Natural killer cell treated with Interleukin-12 subunit alpha and Interleukin-12 subunit beta and Interleukin-15 and Interleukin-18, amount 100 ng/mL, for 72 hours (primary cell): Measurements from ENCODE around the gene KRT2. TPM values are rescaled to one million over a fixed set of nuclear protein-coding genes. Genes with fewer than 3 reads are reported as not detected.
A peak's percentile ranks its signal among the peaks of the same experiment; 100 is the strongest.

Experiments
- ATAC-seq, 2 donors: fragments of 150-1000 bp; cut with Tn5 transposase in 1 of 2; sonication (Bioruptor Pico), chemical (Tn5 transposase) in 1 of 2; 2 replicates each; pipeline ENCODE4 v1.10.0; 2021
- DNase-seq: peaks from one replicate; pipeline ENCODE4 v3.0.0; 2022; ENCODE audit warnings: low spot score
- H3K27ac Mint-ChIP-seq, 2 donors: 1 replicate in 1 of 2; 2 replicates in 1 of 2; pipeline ENCODE4 v1.8.0; 2022; ENCODE audit warnings: mixed read lengths in 2 of 2, mild to moderate bottlenecking in 1 of 2, moderate library complexity in 1 of 2
- H3K27me3 Mint-ChIP-seq, 2 donors: 1 replicate in 1 of 2; 2 replicates in 1 of 2; pipeline ENCODE4 v1.8.0; 2022; ENCODE audit warnings: mixed read lengths in 2 of 2
- H3K36me3 Mint-ChIP-seq: one replicate; pipeline ENCODE4 v1.8.0; 2022; ENCODE audit warnings: mixed read lengths
- H3K4me1 Mint-ChIP-seq, 2 donors: 1 replicate in 1 of 2; 2 replicates in 1 of 2; pipeline ENCODE4 v1.8.0; 2022; ENCODE audit warnings: low read depth in 2 of 2, mixed read lengths in 2 of 2, mild to moderate bottlenecking in 1 of 2
- H3K4me3 Mint-ChIP-seq: one replicate; pipeline ENCODE4 v1.8.0; 2022; ENCODE audit warnings: mixed read lengths
- H3K9me3 Mint-ChIP-seq: 2 replicates; pipeline ENCODE4 v1.8.0; 2022; ENCODE audit warnings: mixed read lengths
- total RNA-seq, 2 donors: library from RNA; stranded (reverse); gene quantifications; one replicate each; pipeline ENCODE4 v1.2.3, GENCODE V29; 2022

The KRT2 gene
- total RNA-seq, 2 donors from 2014 or later, result not detected

GRCh38 chr12:52690351-52691075 lies 38.5 kb upstream of the KRT2 start:
- no peak for ATAC-seq
- H3K27ac Mint-ChIP-seq, result no peak overlapping the region
- peaks cover 9 to 23% of the 10 kb centered on the region in 2 donors for H3K27me3 Mint-ChIP-seq
- no peaks in the 10 kb centered on the region for H3K9me3 Mint-ChIP-seq
- no peak for DNase-seq
- H3K4me3 Mint-ChIP-seq, result peak overlapping the region; percentile 77
- no peaks in the 10 kb centered on the region for H3K36me3 Mint-ChIP-seq
- peaks cover 41 to 53% of the 10 kb centered on the region in 2 donors for H3K4me1 Mint-ChIP-seq

- H3K4me1 Mint-ChIP-seq, result peaks cover 41 to 53% of the 10 kb centered on the region in 2 donors
- H3K27me3 Mint-ChIP-seq, result peaks cover 9 to 23% of the 10 kb centered on the region in 2 donors
- H3K27ac Mint-ChIP-seq, result no peak overlapping the region
Measured at GRCh38 chr12:52689936-52690335, 37.9 kb upstream of the KRT2 start.

GRCh38 chr12:52689239-52689638 lies 37.2 kb upstream of the KRT2 start:
- peaks cover 9 to 26% of the 10 kb centered on the region in 2 donors for H3K27me3 Mint-ChIP-seq
- no peak overlapping the region for H3K4me3 Mint-ChIP-seq
- peak overlapping the region in 1 of 2 donors; percentile 38 for H3K27ac Mint-ChIP-seq
- H3K36me3 Mint-ChIP-seq, result no peaks in the 10 kb centered on the region
- ATAC-seq, result no peak
- H3K9me3 Mint-ChIP-seq, result no peaks in the 10 kb centered on the region
- DNase-seq, result no peak
- H3K4me1 Mint-ChIP-seq, result peaks cover 41 to 53% of the 10 kb centered on the region in 2 donors

More at GRCh38 chr12:52689936-52690335, 37.9 kb upstream of the KRT2 start:
- DNase-seq (no peak), ATAC-seq (no peak)
- H3K9me3 Mint-ChIP-seq, result no peaks in the 10 kb centered on the region
- no peak overlapping the region for H3K4me3 Mint-ChIP-seq
- no peaks in the 10 kb centered on the region for H3K36me3 Mint-ChIP-seq

GRCh38 chr12:52688481-52688880 lies 36.5 kb upstream of the KRT2 start:
- H3K4me3 Mint-ChIP-seq, result no peak overlapping the region
- peaks cover 13 to 33% of the 10 kb centered on the region in 2 donors for H3K27me3 Mint-ChIP-seq
- peaks cover 47 to 52% of the 10 kb centered on the region in 2 donors for H3K4me1 Mint-ChIP-seq
- H3K36me3 Mint-ChIP-seq, result no peaks in the 10 kb centered on the region
- DNase-seq (no peak), ATAC-seq (no peak)
- no peaks in the 10 kb centered on the region for H3K9me3 Mint-ChIP-seq
- H3K27ac Mint-ChIP-seq, result peak overlapping the region in 1 of 2 donors; percentile 40

GRCh38 chr12:52687497-52688385 lies 35.7 kb upstream of the KRT2 start:
- H3K36me3 Mint-ChIP-seq, result no peaks in the 10 kb centered on the region
- H3K27me3 Mint-ChIP-seq, result peaks cover 13 to 25% of the 10 kb centered on the region in 2 donors
- no peak for ATAC-seq
- H3K4me3 Mint-ChIP-seq, result peak overlapping the region; percentile 59
- no peaks in the 10 kb centered on the region for H3K9me3 Mint-ChIP-seq
- DNase-seq, result no peak
- H3K4me1 Mint-ChIP-seq, result peaks cover 44 to 50% of the 10 kb centered on the region in 2 donors
- H3K27ac Mint-ChIP-seq, result peak overlapping the region in 1 of 2 donors; percentile 40

GRCh38 chr12:52686756-52687487 lies 34.9 kb upstream of the KRT2 start:
- H3K27me3 Mint-ChIP-seq, result peaks cover 13 to 24% of the 10 kb centered on the region in 2 donors
- H3K9me3 Mint-ChIP-seq, result no peaks in the 10 kb centered on the region
- peaks cover 46 to 55% of the 10 kb centered on the region in 2 donors for H3K4me1 Mint-ChIP-seq

GRCh38 chr12:52686063-52686462 lies 34.1 kb upstream of the KRT2 start:
- Mint-ChIP-seq H3K27ac (no peak overlapping the region), H3K27me3 (peaks cover 10 to 24% of the 10 kb centered on the region in 2 donors), H3K4me3 (no peak overlapping the region), H3K9me3 (no peaks in the 10 kb centered on the region), H3K4me1 (peaks cover 46 to 59% of the 10 kb centered on the region in 2 donors), H3K36me3 (no peaks in the 10 kb centered on the region)
- ATAC-seq, result no peak
- no peak for DNase-seq

More at GRCh38 chr12:52686756-52687487, 34.9 kb upstream of the KRT2 start:
- Mint-ChIP-seq H3K36me3 (no peaks in the 10 kb centered on the region), H3K4me3 (no peak overlapping the region), H3K27ac (no peak overlapping the region)
- DNase-seq, result no peak
- no peak for ATAC-seq

- ATAC-seq (no peak), DNase-seq (no peak)
- H3K4me1 Mint-ChIP-seq, result peaks cover 45 to 58% of the 10 kb centered on the region in 2 donors
- no peak overlapping the region for H3K27ac Mint-ChIP-seq
- H3K36me3 Mint-ChIP-seq, result no peaks in the 10 kb centered on the region
- H3K27me3 Mint-ChIP-seq, result peaks cover 8 to 24% of the 10 kb centered on the region in 2 donors
- H3K4me3 Mint-ChIP-seq, result no peak overlapping the region
- H3K9me3 Mint-ChIP-seq, result no peaks in the 10 kb centered on the region
Measured at GRCh38 chr12:52685406-52685890, 33.4 kb upstream of the KRT2 start.

- Mint-ChIP-seq H3K27ac (no peak overlapping the region), H3K9me3 (no peaks in the 10 kb centered on the region), H3K4me1 (peaks cover 46 to 59% of the 10 kb centered on the region in 2 donors), H3K27me3 (peaks cover 8 to 24% of the 10 kb centered on the region in 2 donors), H3K36me3 (no peaks in the 10 kb centered on the region), H3K4me3 (no peak overlapping the region)
- no peak for ATAC-seq
- DNase-seq, result no peak
Measured at GRCh38 chr12:52684431-52684830, 32.4 kb upstream of the KRT2 start.

- no peak overlapping the region for H3K27ac Mint-ChIP-seq
- no peaks in the 10 kb centered on the region for H3K36me3 Mint-ChIP-seq
- H3K4me3 Mint-ChIP-seq, result no peak overlapping the region
- H3K4me1 Mint-ChIP-seq, result peaks cover 41 to 57% of the 10 kb centered on the region in 2 donors
- peaks cover 8 to 19% of the 10 kb centered on the region in 2 donors for H3K27me3 Mint-ChIP-seq
- DNase-seq (no peak), ATAC-seq (no peak)
- no peaks in the 10 kb centered on the region for H3K9me3 Mint-ChIP-seq
Measured at GRCh38 chr12:52683575-52684300, 31.7 kb upstream of the KRT2 start.

- H3K9me3 Mint-ChIP-seq, result no peaks in the 10 kb centered on the region
- DNase-seq (no peak), ATAC-seq (no peak)
- peaks cover 8 to 12% of the 10 kb centered on the region in 2 donors for H3K27me3 Mint-ChIP-seq
- H3K36me3 Mint-ChIP-seq, result no peaks in the 10 kb centered on the region
- H3K27ac Mint-ChIP-seq, result no peak overlapping the region
- H3K4me3 Mint-ChIP-seq, result no peak overlapping the region
- H3K4me1 Mint-ChIP-seq, result peaks cover 35 to 50% of the 10 kb centered on the region in 2 donors
Measured at GRCh38 chr12:52682938-52683574, 31.0 kb upstream of the KRT2 start.

GRCh38 chr12:52682381-52682660 lies 30.3 kb upstream of the KRT2 start:
- peaks cover 8 to 11% of the 10 kb centered on the region in 2 donors for H3K27me3 Mint-ChIP-seq
- no peaks in the 10 kb centered on the region for H3K36me3 Mint-ChIP-seq
- peaks cover 29 to 43% of the 10 kb centered on the region in 2 donors for H3K4me1 Mint-ChIP-seq
- ATAC-seq (no peak), DNase-seq (no peak)
- H3K4me3 Mint-ChIP-seq, result no peak overlapping the region
- no peaks in the 10 kb centered on the region for H3K9me3 Mint-ChIP-seq
- no peak overlapping the region for H3K27ac Mint-ChIP-seq
